Spleen (tissue), 11 donors: ENCODE measurements around the gene RBM47. TPM values are rescaled to one million over a fixed set of nuclear protein-coding genes. Genes with fewer than 3 reads are reported as not detected.

Experiments
- DNase-seq: peaks from one replicate; pipeline ENCODE4 v3.0.0-alpha.2; 2020
- H3K27ac ChIP-seq, 8 donors: fragments of 200-600 bp; sonication (generic) in 7 of 8; 1 replicate in 4 of 8; 2 replicates in 4 of 8; pipeline versions ENCODE4 v1.5.0 to v1.8.0; 2016 to 2021; ENCODE audit warnings: inconsistent platforms in 4 of 8, mild to moderate bottlenecking in 4 of 8, moderate library complexity in 1 of 8
- H3K27me3 ChIP-seq, 7 donors: fragments of 200-600 bp; sonication (generic) in 6 of 7; replicated peaks in 1 of 7; 1 replicate in 4 of 7; 2 replicates in 3 of 7; pipeline versions ENCODE4 v1.5.0 to v1.8.0; 2016 to 2021; ENCODE audit warnings: inconsistent platforms in 3 of 7, mild to moderate bottlenecking in 1 of 7
- H3K36me3 ChIP-seq, 6 donors: fragments of 200-600 bp; sonication (generic) in 5 of 6; 1 replicate in 4 of 6; 2 replicates in 2 of 6; pipeline versions ENCODE4 v1.5.0 to v1.8.0; 2016 to 2021; ENCODE audit warnings: inconsistent platforms in 2 of 6
- H3K4me1 ChIP-seq, 6 donors: fragments of 200-600 bp; sonication (generic) in 5 of 6; 1 replicate in 3 of 6; 2 replicates in 3 of 6; pipeline versions ENCODE4 v1.5.0 to v1.8.0; 2016 to 2021; ENCODE audit warnings: inconsistent platforms in 3 of 6
- H3K4me3 ChIP-seq, 8 donors: fragments of 200-600 bp; sonication (generic) in 7 of 8; 1 replicate in 4 of 8; 2 replicates in 4 of 8; pipeline versions ENCODE4 v1.5.0 to v1.8.0; 2016 to 2021; ENCODE audit warnings: inconsistent platforms in 4 of 8, mild to moderate bottlenecking in 4 of 8, moderate library complexity in 2 of 8
- H3K9me3 ChIP-seq, 8 donors: fragments of 200-600 bp; sonication (generic) in 7 of 8; 1 replicate in 4 of 8; 2 replicates in 4 of 8; pipeline versions ENCODE4 v1.5.0 to v1.8.0; 2016 to 2021; ENCODE audit warnings: inconsistent platforms in 4 of 8
- POLR2A ChIP-seq, 3 donors: fragments of 450-650 bp; IDR thresholded peaks; one replicate each; pipeline ENCODE4 v1.5.1; 2017; ENCODE audit warnings: antibody characterized with exemption in 3 of 3, mild to moderate bottlenecking in 1 of 3
- POLR2AphosphoS5 ChIP-seq, 3 donors: sonication (generic); formaldehyde crosslinking; IDR thresholded peaks; one replicate each; pipeline ENCODE4 v1.5.1; 2017; ENCODE audit warnings: antibody characterized with exemption in 3 of 3
- WGBS, 5 donors: extraction: QIAGEN DNeasy Blood & Tissue Kit in 3 of 5; methylation state at CpG; one replicate each; pipeline versions ENCODE4 v1.1.5 to v1.1.7; 2013 to 2018; 5-methylcytosine and 5-hydroxymethylcytosine counted together
- intact Hi-C: fragments of 100-400 bp; cut with DNase I; formaldehyde crosslinking; loops from one replicate; pipeline ENCODE4 v1.15.0; 2023; ENCODE audit warnings: low total_unique reads
- polyA plus RNA-seq, 3 donors: library from polyadenylated mRNA; stranded (reverse); fragments of 200-250 nt; gene quantifications; one replicate each; pipeline ENCODE4 v1.2.1, GENCODE V29; 2013
- total RNA-seq, 7 donors: library from RNA; depleted of rRNA in 3 of 7; stranded (reverse); fragments of >200 nt in 3 of 7; fragmentation: NEBNext Ultra II Directional in 4 of 7; extraction: Animal tissue kit (Norgen Biotek cat#: 25700) in 4 of 7; gene quantifications; one replicate each; pipeline versions ENCODE4 v1.1.0 to v1.2.1, GENCODE V29; 2016 to 2021
- TF ChIP-seq, protein P1 (sequence below), 11 experiments: fragments of 200-600 bp in 7 of 11; fragments of 450-650 bp in 4 of 11; sonication (generic) in 4 of 11; IDR thresholded peaks in 8 of 11; conservative IDR thresholded peaks in 3 of 11; 1 replicate in 7 of 11; 2 replicates in 4 of 11; pipeline versions ENCODE4 v1.4.0 to v1.8.0; 2016 to 2021; ENCODE audit warnings: antibody characterized with exemption in 11 of 11, inconsistent platforms in 4 of 11, mild to moderate bottlenecking in 1 of 11
- donor health status: healthy with polysubstance abuse.
- donor health status: DM: no; HTN: no; CAD: no; lungs with moderate emphysema.
- donor health status: DM: no; HTN: no; CAD: no.
- donor health status: Bipolar disorder and iron deficiency.
- donor health status: healthy.
- donor health status: DM: no; HTN: no; CAD: no.
- donor health status: DM: yes; HTN: yes; CAD: no.

The RBM47 gene
- total and polyA plus RNA-seq, 10 donors, result 6.0 to 164 (median 77.9) TPM

DNA sequence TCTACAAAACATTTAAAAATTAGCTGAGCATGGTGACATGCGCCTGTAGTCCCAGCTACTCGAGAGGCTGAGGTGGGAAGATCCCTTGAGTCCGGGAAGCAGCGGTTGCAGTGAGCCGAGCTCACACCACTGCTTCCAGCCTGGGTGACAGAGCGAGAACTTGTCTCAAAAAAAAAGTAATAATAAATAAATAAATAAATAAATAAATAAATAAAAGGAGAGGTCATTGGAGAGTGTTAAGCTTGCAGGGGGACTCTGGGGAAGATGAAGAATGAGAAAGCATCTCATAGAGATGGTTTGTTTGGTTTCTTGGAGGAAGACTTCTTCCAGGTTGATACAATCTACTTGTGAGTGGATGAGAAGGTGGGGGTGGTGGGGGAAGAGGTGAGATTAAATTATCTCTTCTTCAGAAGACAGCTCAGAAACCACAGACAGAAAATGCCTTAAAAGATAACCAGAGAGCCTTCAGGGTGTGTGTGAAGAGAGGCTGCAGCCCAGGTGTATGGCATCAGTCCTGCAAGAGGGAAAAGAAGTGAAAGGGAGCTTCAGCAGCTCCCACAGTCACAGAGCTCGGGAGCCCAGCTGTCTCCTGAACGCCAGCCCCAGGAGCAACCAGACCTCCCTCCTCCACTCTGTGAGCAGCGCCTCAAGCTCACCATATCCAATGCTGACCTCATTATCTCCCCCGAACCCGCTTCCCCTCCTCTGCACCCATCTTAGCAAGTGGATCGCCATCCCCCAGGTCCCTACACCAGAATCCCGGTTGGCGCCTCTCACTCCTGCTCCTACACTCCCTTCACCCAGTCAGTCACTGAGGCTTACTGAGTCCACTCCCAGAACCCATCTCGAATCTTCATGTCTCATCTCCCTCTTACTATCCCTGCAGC is 48.2 kb downstream of the RBM47 start:
- Histone ChIP-seq H3K4me3 (no peak overlapping the region), H3K4me1 (peaks cover 5 to 67% (median 38%) of the 10 kb centered on the region in 6 donors), H3K27me3 (no peaks in the 10 kb centered on the region), H3K27ac (peak overlapping the region in 2 of 8 donors; percentile 10 to 16), H3K36me3 (peaks cover 0 to 11% (median 0%) of the 10 kb centered on the region in 6 donors), H3K9me3 (no peaks in the 10 kb centered on the region)
- TF ChIP-seq, protein P1, sequence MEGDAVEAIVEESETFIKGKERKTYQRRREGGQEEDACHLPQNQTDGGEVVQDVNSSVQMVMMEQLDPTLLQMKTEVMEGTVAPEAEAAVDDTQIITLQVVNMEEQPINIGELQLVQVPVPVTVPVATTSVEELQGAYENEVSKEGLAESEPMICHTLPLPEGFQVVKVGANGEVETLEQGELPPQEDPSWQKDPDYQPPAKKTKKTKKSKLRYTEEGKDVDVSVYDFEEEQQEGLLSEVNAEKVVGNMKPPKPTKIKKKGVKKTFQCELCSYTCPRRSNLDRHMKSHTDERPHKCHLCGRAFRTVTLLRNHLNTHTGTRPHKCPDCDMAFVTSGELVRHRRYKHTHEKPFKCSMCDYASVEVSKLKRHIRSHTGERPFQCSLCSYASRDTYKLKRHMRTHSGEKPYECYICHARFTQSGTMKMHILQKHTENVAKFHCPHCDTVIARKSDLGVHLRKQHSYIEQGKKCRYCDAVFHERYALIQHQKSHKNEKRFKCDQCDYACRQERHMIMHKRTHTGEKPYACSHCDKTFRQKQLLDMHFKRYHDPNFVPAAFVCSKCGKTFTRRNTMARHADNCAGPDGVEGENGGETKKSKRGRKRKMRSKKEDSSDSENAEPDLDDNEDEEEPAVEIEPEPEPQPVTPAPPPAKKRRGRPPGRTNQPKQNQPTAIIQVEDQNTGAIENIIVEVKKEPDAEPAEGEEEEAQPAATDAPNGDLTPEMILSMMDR (IDR thresholded peaks at IDR 0.05 in 8 of 11, conservative IDR thresholded peaks at IDR 0.05 in 3 of 11), result no peak
- TF ChIP-seq POLR2A (IDR thresholded peaks at IDR 0.05), result no peak
- no peak for TF ChIP-seq POLR2AphosphoS5 (IDR thresholded peaks at IDR 0.05)
- 89 to 96% (median 91%) methylated on average over 15 of the region's 15 CpGs for WGBS, 5 donors
- intact Hi-C loops, result no loop called here
- DNase-seq, result no peak

DNA sequence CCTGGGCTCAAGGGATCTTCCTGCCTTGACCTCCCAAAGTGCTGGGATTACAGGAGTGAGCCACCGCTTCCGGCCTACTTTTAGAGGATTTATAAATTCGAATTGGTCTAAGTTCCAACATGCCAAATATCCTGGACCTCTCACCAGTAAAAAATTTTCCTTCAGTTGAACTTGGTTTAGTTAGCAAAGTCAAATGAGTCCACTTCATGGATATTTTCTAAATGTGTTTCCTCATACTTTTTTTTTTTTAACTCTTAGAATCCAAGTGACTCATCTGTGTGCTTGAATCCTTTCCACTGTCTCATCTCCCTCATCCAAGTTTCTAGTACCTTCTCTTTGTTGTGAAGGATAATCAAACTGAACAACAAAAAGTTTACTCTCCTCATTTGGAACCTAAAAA is 49.7 kb downstream of the RBM47 start:
- H3K4me1 ChIP-seq, result peaks cover 11 to 67% (median 38%) of the 10 kb centered on the region in 6 donors
- intact Hi-C loops, result no loop called here
- H3K27me3 ChIP-seq, result no peaks in the 10 kb centered on the region
- TF ChIP-seq POLR2A (IDR thresholded peaks at IDR 0.05) (no peak), POLR2AphosphoS5 (IDR thresholded peaks at IDR 0.05) (no peak)
- TF ChIP-seq, protein P1 (IDR thresholded peaks at IDR 0.05 in 8 of 11, conservative IDR thresholded peaks at IDR 0.05 in 3 of 11), result no peak
- no peaks in the 10 kb centered on the region for H3K9me3 ChIP-seq
- peaks cover 0 to 11% (median 0%) of the 10 kb centered on the region in 6 donors for H3K36me3 ChIP-seq
- H3K4me3 ChIP-seq, result no peak overlapping the region
- peak overlapping the region in 4 of 8 donors; percentile 7 to 89 (median 34) for H3K27ac ChIP-seq
- DNase-seq, result no peak
- WGBS, 5 donors, result 70 to 93% (median 88%) methylated on average over 3 of the region's 3 CpGs

DNA sequence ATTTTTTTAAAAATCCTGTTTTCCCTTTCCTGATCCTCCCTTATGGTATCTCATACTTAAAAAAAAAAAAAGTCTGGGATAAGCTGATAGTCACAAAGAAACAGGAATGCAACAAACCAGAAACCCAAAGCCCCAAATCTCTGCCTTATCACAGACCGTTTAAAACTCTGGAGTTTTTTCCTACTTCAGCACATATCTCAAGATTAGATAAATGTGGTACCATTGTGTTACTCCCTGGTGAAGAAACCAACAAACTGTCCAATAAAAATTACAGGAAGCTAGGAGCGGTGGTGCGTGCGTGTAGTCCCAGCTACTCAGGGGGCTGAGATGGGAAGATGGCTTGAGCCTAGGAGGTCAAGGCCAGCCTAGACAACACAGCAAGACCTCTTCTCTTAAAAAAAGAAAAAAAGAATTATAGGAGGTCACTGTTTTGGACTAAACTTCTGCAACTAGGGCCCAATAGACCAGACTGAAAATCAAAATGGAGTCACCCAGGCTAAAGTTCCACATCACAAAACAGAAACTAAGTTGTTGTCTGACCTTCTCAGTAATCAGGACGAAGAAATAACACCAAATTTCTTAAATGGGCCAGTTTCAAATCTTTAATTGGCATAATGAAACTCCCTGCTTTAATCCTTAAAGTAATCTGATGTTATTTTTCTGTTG is 51.9 kb downstream of the RBM47 start:
- H3K4me3 ChIP-seq, result peak overlapping the region in 1 of 8 donors; percentile 48
- no peaks in the 10 kb centered on the region for H3K9me3 ChIP-seq
- no peaks in the 10 kb centered on the region for H3K27me3 ChIP-seq
- no peak for DNase-seq
- 57 to 72% (median 63%) methylated on average over 5 of the region's 5 CpGs for WGBS, 5 donors
- H3K4me1 ChIP-seq, result peaks cover 16 to 77% (median 54%) of the 10 kb centered on the region in 6 donors
- peaks cover 0 to 11% (median 0%) of the 10 kb centered on the region in 6 donors for H3K36me3 ChIP-seq
- intact Hi-C loops, result no loop called here
- TF ChIP-seq POLR2AphosphoS5 (IDR thresholded peaks at IDR 0.05) (no peak), POLR2A (IDR thresholded peaks at IDR 0.05) (no peak)
- TF ChIP-seq, protein P1 (IDR thresholded peaks at IDR 0.05 in 8 of 11, conservative IDR thresholded peaks at IDR 0.05 in 3 of 11), result no peak
- H3K27ac ChIP-seq, result peak overlapping the region; percentile 49 to 89 (median 82)
